ENCODE measurements around the gene AGMO. TPM values are rescaled to one million over a fixed set of nuclear protein-coding genes. Genes with fewer than 3 reads are reported as not detected.

The AGMO gene
- total and polyA plus RNA-seq, 2 of the 8 experiments (the other 6 are each of a cell fraction or from before 2014, with no cell fraction given): 0.22 to 0.45 TPM

- ChIA-PET POLR2A (ENCODE audit: partially characterized antibody) (no interaction called here), CTCF (ENCODE audit: partially characterized antibody) (interaction anchor here (0.8 to 3.7 kb wide), 2 partner anchors 9 to 16 kb away, joined by 4 to 14 read pairs; no protein-coding TSS in a partner anchor)
- no peak overlapping the region for H2AFZ ChIP-seq (ENCODE audit: low read length)
- H2BK5ac ChIP-seq (ENCODE audit: low read depth, low read length): no peak overlapping the region
- WGBS, 2 experiments (ENCODE audit: extremely low coverage in 1 of 2, insufficient coverage in 1 of 2, insufficient read length in 1 of 2, insufficient replicate concordance in 2 of 2, low coverage in 1 of 2, low lambda C conversion rate in 2 of 2, missing lambda C conversion rate in 1 of 2): 97% methylated on average over 3 of the region's 3 CpGs; no CpG with 5 or more reads in 1 of the 2 experiments
- H3K4me2 ChIP-seq (ENCODE audit: insufficient read depth in 1 of 2, low read depth in 2 of 2, low read length in 2 of 2): no peak overlapping the region
- H2AK5ac ChIP-seq (ENCODE audit: low read depth, low read length): no peak overlapping the region
- H2BK12ac ChIP-seq (ENCODE audit: low read depth, low read length): no peak overlapping the region
- no peaks in the 10 kb centered on the region for H3K79me1 ChIP-seq (ENCODE audit: low read depth, low read length)
- H3K27me3 ChIP-seq (replicated peaks in 1 of 4; ENCODE audit: control insufficient read depth in 3 of 4, extremely low read depth in 1 of 4, insufficient read depth in 3 of 4, low read length in 3 of 4): no peaks in the 10 kb centered on the region
- H3K4me3 ChIP-seq (ENCODE audit: extremely low read depth in 1 of 4, insufficient read depth in 2 of 4, low read depth in 3 of 4, low read length in 4 of 4): no peak overlapping the region
- no peak overlapping the region for H3K4ac ChIP-seq (replicated peaks; ENCODE audit: insufficient read length, low read depth, low read length)
- H3K4me1 ChIP-seq (replicated peaks in 1 of 4; ENCODE audit: control insufficient read depth in 3 of 4, insufficient read depth in 4 of 4, low read length in 3 of 4): no peaks in the 10 kb centered on the region
- no peaks in the 10 kb centered on the region for H3K9me3 ChIP-seq (ENCODE audit: insufficient read depth in 2 of 2, low read depth in 1 of 2, low read length in 1 of 2)
- no peak overlapping the region for H3K18ac ChIP-seq (ENCODE audit: extremely low read depth, low read length)
- no peaks in the 10 kb centered on the region for H3K36me3 ChIP-seq (ENCODE audit: control insufficient read depth in 2 of 4, insufficient read depth in 4 of 4, low read length in 3 of 4)
- H3K9ac ChIP-seq (replicated peaks in 1 of 4; ENCODE audit: extremely low read depth in 1 of 4, low read depth in 3 of 4, low read length in 3 of 4): no peak overlapping the region
- H3K27ac ChIP-seq (ENCODE audit: low read depth, low read length): no peak overlapping the region
- no peak overlapping the region for H3K14ac ChIP-seq (ENCODE audit: insufficient read length)
- no peak overlapping the region for H2BK15ac ChIP-seq (ENCODE audit: low read length)
- no peak overlapping the region for H2BK20ac ChIP-seq (ENCODE audit: low read length)
- H3K23ac ChIP-seq (ENCODE audit: insufficient read length): no peak overlapping the region
- no peaks in the 10 kb centered on the region for H3K23me2 ChIP-seq (ENCODE audit: low read depth, low read length)
- H4K5ac ChIP-seq (ENCODE audit: insufficient read length, low read depth, low read length): no peak overlapping the region
- FAIRE-seq (no peak), DNase-seq (ENCODE audit: low read depth in 1 of 2, low spot score in 2 of 2) (no peak)
- no peak overlapping the region for H3K56ac ChIP-seq (replicated peaks; ENCODE audit: insufficient read length, low read depth, low read length)
- no peak for TF ChIP-seq KDM1A (IDR thresholded peaks at IDR 0.05; ENCODE audit: borderline replicate concordance, low read length)
- no peak for TF ChIP-seq TCF12 (IDR thresholded peaks at IDR 0.05; ENCODE audit: low read depth, low read length)
- no peak for TF ChIP-seq CBX5 (IDR thresholded peaks at IDR 0.05; ENCODE audit: low read depth, low read length)
- TF ChIP-seq, protein P1, sequence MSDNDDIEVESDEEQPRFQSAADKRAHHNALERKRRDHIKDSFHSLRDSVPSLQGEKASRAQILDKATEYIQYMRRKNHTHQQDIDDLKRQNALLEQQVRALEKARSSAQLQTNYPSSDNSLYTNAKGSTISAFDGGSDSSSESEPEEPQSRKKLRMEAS (IDR thresholded peaks at IDR 0.05): no peak
- TF ChIP-seq CREB1 (IDR thresholded peaks at IDR 0.05): no peak
- no peak for TF ChIP-seq SIRT6 (IDR thresholded peaks at IDR 0.05; ENCODE audit: low read length)
- TF ChIP-seq SP1 (IDR thresholded peaks at IDR 0.05; ENCODE audit: low read depth, low read length): no peak
- TF ChIP-seq SAP30 (IDR thresholded peaks at IDR 0.05; ENCODE audit: insufficient read depth, insufficient replicate concordance, low read length): no peak
- no peak for TF ChIP-seq CHD1 (IDR thresholded peaks at IDR 0.05; ENCODE audit: low read depth, low read length)
- no peak overlapping the region for H4K8ac ChIP-seq (ENCODE audit: extremely low read depth, insufficient read depth, low read length)
- H2BK120ac ChIP-seq (replicated peaks; ENCODE audit: low read depth, low read length): no peak overlapping the region
- H3K79me2 ChIP-seq (ENCODE audit: control insufficient read depth in 1 of 2, insufficient read depth in 2 of 2, low read length in 2 of 2): no peaks in the 10 kb centered on the region
- H4K91ac ChIP-seq (replicated peaks; ENCODE audit: insufficient read length, low read length): no peak overlapping the region
- no peaks in the 10 kb centered on the region for H4K20me1 ChIP-seq (replicated peaks in 1 of 2; ENCODE audit: control insufficient read depth in 1 of 2, insufficient read depth in 2 of 2, low read length in 2 of 2)
Measured at GRCh38 chr7:15308821-15309220, 253.0 kb downstream of the AGMO start.
